ENCODE data around the gene DTX3L.

The DTX3L gene

DNA sequence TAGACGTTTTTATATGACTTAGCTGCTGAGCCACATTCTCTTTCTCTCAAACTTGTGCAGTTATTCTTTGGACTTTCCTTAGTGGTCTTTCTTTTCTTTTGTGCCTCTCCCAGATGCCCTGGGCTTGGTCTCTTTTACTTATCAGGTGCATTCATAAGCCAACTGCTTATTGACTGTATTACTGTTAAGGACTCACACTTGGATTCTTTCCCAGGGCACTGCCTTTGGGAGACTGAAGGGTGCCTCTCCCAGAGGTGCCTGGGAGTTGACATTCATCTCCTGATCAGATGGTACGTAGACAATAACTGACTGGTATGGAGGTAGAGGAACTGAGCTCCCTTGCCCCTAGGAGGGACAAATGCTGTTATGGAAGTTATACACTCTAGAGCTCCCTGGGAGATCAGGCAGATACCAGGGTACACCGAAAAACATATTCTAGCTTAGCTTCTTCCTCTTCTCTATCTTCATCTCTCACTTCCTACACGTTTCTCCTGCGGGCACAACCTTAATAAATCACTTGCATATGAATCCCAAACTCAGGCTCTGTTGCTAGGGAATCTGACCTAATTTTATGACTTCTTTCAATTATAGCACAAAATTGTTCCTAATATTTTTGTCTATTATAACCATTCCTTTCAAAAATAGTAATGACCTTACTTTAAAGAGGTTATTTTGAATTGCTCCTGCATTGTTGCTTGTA lies 38.0 kb downstream of the DTX3L start:
- TF ChIP-seq ZFX (IDR thresholded peaks at IDR 0.05; ENCODE audit: borderline replicate concordance) (no peak), CTCF (IDR thresholded peaks at IDR 0.05) (no peak)
- no peak overlapping the region for H3K27ac ChIP-seq

DNA sequence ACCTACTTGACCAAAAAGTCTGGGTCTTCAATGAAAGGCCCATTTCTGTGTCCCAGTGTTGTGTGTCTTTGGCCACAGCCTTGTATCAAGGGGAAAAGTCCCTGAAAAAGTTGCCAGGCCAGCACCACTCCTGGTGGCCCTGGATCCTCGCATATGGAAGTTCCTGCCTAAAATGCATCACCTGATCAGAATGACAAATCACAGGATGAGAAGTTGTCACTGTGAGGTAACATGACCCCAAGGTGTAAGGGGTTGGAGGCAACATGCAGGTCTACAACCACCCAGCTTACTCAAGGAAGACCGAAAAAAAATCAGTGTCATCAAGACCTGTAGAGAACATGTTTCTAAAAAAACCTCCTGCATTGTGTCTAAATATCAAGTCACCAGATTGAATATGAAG lies 38.9 kb downstream of the DTX3L start:
- TF ChIP-seq ZFX (IDR thresholded peaks at IDR 0.05; ENCODE audit: borderline replicate concordance) (no peak), CTCF (IDR thresholded peaks at IDR 0.05) (no peak)
- H3K27ac ChIP-seq = no peak overlapping the region

DNA sequence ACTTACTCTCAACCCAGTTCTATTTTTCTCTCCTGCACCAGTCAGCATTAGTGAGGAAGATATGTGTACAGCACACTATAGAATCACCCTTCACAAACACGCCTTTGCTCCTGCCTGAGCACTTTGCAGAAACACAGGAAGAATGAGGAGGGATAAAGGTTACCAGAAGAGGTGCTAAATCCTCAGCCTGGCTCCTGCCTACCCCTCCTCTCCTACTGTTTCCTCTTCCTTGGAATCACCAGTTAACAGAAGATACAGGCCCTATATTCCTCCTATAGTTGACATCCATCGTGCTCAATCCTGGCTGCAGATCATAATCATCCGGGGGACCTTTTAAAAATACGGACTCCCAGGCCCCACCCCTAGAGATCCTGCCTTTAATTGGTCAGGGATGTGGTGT lies 42.2 kb downstream of the DTX3L start:
- TF ChIP-seq CTCF (IDR thresholded peaks at IDR 0.05) (no peak), ZFX (IDR thresholded peaks at IDR 0.05; ENCODE audit: borderline replicate concordance) (no peak)
- no peak overlapping the region for H3K27ac ChIP-seq

DNA sequence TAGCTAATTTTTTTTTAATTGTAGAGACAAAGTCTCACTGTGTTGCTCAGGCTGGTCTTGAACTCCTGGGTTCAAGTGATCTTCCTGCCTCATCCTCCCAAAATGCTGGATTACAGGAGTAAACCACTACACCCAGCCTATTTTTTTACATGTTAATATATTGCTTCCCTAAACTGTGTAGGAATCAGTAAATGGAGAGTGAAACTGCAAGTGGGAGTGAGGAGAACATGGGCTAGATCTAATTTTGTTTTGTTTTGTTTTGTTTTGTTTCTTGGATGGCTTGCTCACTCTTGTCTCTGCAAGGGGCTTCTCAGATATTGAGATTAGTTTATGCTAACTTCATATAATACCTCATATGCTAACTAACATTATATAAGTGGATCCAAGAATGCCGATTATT lies 44.8 kb downstream of the DTX3L start:
- TF ChIP-seq CTCF (IDR thresholded peaks at IDR 0.05) (no peak), ZFX (IDR thresholded peaks at IDR 0.05; ENCODE audit: borderline replicate concordance) (no peak)
- no peak overlapping the region for H3K27ac ChIP-seq

GRCh38 chr3:122609798-122610559 lies 45.8 kb downstream of the DTX3L start:
- TF ChIP-seq CTCF (IDR thresholded peaks at IDR 0.05) = no peak
- H3K27ac ChIP-seq = no peak overlapping the region

- H3K27ac ChIP-seq = no peak overlapping the region
- TF ChIP-seq ZFX (IDR thresholded peaks at IDR 0.05; ENCODE audit: borderline replicate concordance) = no peak
- no peak for TF ChIP-seq CTCF (IDR thresholded peaks at IDR 0.05)
Measured at GRCh38 chr3:122612696-122613095, 48.6 kb downstream of the DTX3L start.

DNA sequence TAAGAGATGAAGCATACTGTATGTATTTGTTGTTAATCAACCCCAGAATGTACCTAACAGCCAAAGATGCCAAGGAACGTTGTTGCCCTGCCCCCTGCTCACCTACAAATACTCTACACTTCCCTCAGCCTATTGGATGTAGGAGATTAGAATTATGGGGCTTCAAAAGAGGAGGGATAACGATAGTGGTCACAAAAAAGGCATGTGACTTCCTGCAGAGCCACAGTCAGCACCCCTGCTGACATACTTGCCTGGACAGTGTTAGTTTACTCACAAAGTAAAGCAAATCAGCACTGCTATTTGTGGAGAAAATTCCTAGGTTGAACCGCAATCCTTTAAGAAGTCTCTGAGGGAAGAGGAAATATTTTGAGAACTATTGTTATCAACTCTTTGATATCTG lies 51.2 kb downstream of the DTX3L start:
- no peak overlapping the region for H3K27ac ChIP-seq
- TF ChIP-seq CTCF (IDR thresholded peaks at IDR 0.05) (no peak), ZFX (IDR thresholded peaks at IDR 0.05; ENCODE audit: borderline replicate concordance) (no peak)
